ENCODE measurements around the gene THUMPD3. TPM values are rescaled to one million over a fixed set of nuclear protein-coding genes. Genes with fewer than 3 reads are reported as not detected.

Gene THUMPD3
- total and polyA plus RNA-seq, 2 of the 13 experiments (the other 11 are each of a cell fraction or from before 2014, with no cell fraction given): 31.2 to 44.1 TPM

GRCh38 chr3:9396632-9397331 lies 33.9 kb downstream of the THUMPD3 start (continued):
- TF ChIP-seq KIAA2018 (CRISPR knock-in tag; IDR thresholded peaks at IDR 0.05; ENCODE audit: borderline replicate concordance): no peak
- no peak for TF ChIP-seq ZNF747 (CRISPR knock-in tag; IDR thresholded peaks at IDR 0.05; ENCODE audit: borderline replicate concordance)
- peak; percentile 70 for TF ChIP-seq PHF20 (CRISPR knock-in tag; IDR thresholded peaks at IDR 0.05)
- TF ChIP-seq KAT2B (IDR thresholded peaks at IDR 0.05; ENCODE audit: borderline replicate concordance, low read depth, low read length): no peak
- TF ChIP-seq EZH2 (conservative IDR thresholded peaks at IDR 0.05; ENCODE audit: low read depth, low read length): no peak
- no peak for TF ChIP-seq NCOA5 (CRISPR knock-in tag; IDR thresholded peaks at IDR 0.05)
- no peak for TF ChIP-seq SMARCE1 (IDR thresholded peaks at IDR 0.05; ENCODE audit: borderline replicate concordance)
- no peak for TF ChIP-seq PRDM4 (CRISPR knock-in tag; IDR thresholded peaks at IDR 0.05; ENCODE audit: borderline replicate concordance)
- no peak for TF ChIP-seq NCOA1 (CRISPR knock-in tag; IDR thresholded peaks at IDR 0.05)
- TF ChIP-seq SP2 (CRISPR knock-in tag; IDR thresholded peaks at IDR 0.05): peak; percentile 94
- TF ChIP-seq ZNF841 (CRISPR knock-in tag; IDR thresholded peaks at IDR 0.05; ENCODE audit: borderline replicate concordance): peak; percentile 66; the same call in 1 of the 2 replicates
- peak; percentile 79 for TF ChIP-seq ERF (CRISPR knock-in tag; IDR thresholded peaks at IDR 0.05)
- TF ChIP-seq ATF6 (CRISPR knock-in tag; conservative IDR thresholded peaks at IDR 0.05): peak; percentile 80; the same call in 1 of the 2 replicates
- peak; percentile 27; the same call in 1 of the 2 replicates for TF ChIP-seq RXRB (CRISPR knock-in tag; IDR thresholded peaks at IDR 0.05; ENCODE audit: borderline replicate concordance)
- TF ChIP-seq ZSCAN25 (CRISPR knock-in tag; IDR thresholded peaks at IDR 0.05): peak; percentile 75
- peak; percentile 67; the same call in 1 of the 2 replicates for TF ChIP-seq KLF12 (CRISPR knock-in tag; IDR thresholded peaks at IDR 0.05; ENCODE audit: borderline replicate concordance)
- TF ChIP-seq ZNF839 (CRISPR knock-in tag; IDR thresholded peaks at IDR 0.05; ENCODE audit: borderline replicate concordance): no peak
- TF ChIP-seq ZNF644 (CRISPR knock-in tag; IDR thresholded peaks at IDR 0.05; ENCODE audit: low read depth): no peak

All from HepG2 (cell line).